OCI-LY1 (cell line): ENCODE data around the gene PSMA2.

Experiments
- H2AFZ ChIP-seq: fragments of 200-600 bp; sonication (generic), shearing (Covaris generic); 2 replicates; pipeline ENCODE4 v1.6.0; 2014; ENCODE audit warnings: antibody characterized with exemption, mild to moderate bottlenecking, low read length
- H3F3A ChIP-seq: fragments of 200-600 bp; sonication (generic), shearing (Covaris generic); 2 replicates; pipeline ENCODE4 v1.6.0; 2014; ENCODE audit warnings: mild to moderate bottlenecking, antibody characterized with exemption, low read length, moderate library complexity; ENCODE audit not compliant: insufficient read depth
- H3K27ac ChIP-seq: fragments of 200-600 bp; sonication (generic); 2 replicates; pipeline ENCODE4 v1.5.1; 2014; ENCODE audit warnings: low read length, mixed run types, mild to moderate bottlenecking, low read depth; ENCODE audit not compliant: poor library complexity, severe bottlenecking
- H3K27me3 ChIP-seq: fragments of 200-600 bp; sonication (generic); 2 replicates; pipeline ENCODE4 v1.6.0; 2014; ENCODE audit warnings: antibody characterized with exemption, mild to moderate bottlenecking, low read length, moderate library complexity; ENCODE audit not compliant: insufficient read depth
- H3K36me3 ChIP-seq: fragments of 200-600 bp; sonication (generic); 2 replicates; pipeline ENCODE4 v1.6.1; 2014; ENCODE audit warnings: mild to moderate bottlenecking, antibody characterized with exemption, low read length, moderate library complexity, mixed read lengths; ENCODE audit not compliant: insufficient read depth
- H3K4me1 ChIP-seq: fragments of 200-600 bp; sonication (generic); 2 replicates; pipeline ENCODE4 v1.5.1; 2014; ENCODE audit warnings: mild to moderate bottlenecking, low read length, moderate library complexity; ENCODE audit not compliant: insufficient read depth, severe bottlenecking
- H3K4me2 ChIP-seq: fragments of 200-600 bp; sonication (generic), shearing (Covaris generic); 2 replicates; pipeline ENCODE4 v1.6.1; 2014; ENCODE audit warnings: low read length
- H3K4me3 ChIP-seq: fragments of 200-600 bp; sonication (generic); 2 replicates; pipeline ENCODE4 v1.5.1; 2014; ENCODE audit warnings: low read length, low read depth, mild to moderate bottlenecking, mixed read lengths; ENCODE audit not compliant: poor library complexity, severe bottlenecking
- H3K79me2 ChIP-seq: fragments of 200-600 bp; shearing (Covaris generic); 2 replicates; pipeline ENCODE4 v1.6.1; 2016; ENCODE audit warnings: mixed run types, low read length, mixed read lengths; ENCODE audit not compliant: insufficient read depth
- H3K9ac ChIP-seq: fragments of 200-600 bp; sonication (generic), shearing (Covaris generic); 2 replicates; pipeline ENCODE4 v1.6.1; 2014; ENCODE audit warnings: mild to moderate bottlenecking, low read length, mixed read lengths
- H3K9me2 ChIP-seq: fragments of 200-600 bp; sonication (generic), shearing (Covaris generic); 2 replicates; pipeline ENCODE4 v1.6.1; 2014; ENCODE audit warnings: low read depth, mild to moderate bottlenecking, low read length, mixed read lengths
- H3K9me3 ChIP-seq: fragments of 200-600 bp; shearing (Covaris generic); 2 replicates; pipeline ENCODE4 v1.6.1; 2014; ENCODE audit warnings: low read length, mixed read lengths
- H4K20me1 ChIP-seq: fragments of 200-600 bp; sonication (generic), shearing (Covaris generic); 2 replicates; pipeline ENCODE4 v1.6.0; 2016; ENCODE audit warnings: mild to moderate bottlenecking, low read length; ENCODE audit not compliant: insufficient read depth
- EZH2 ChIP-seq: fragments of 200-600 bp; sonication (generic), shearing (Covaris generic); IDR thresholded peaks from 2 replicates; pipeline ENCODE4 v1.8.0; 2017; ENCODE audit warnings: borderline replicate concordance, mixed run types, mild to moderate bottlenecking, antibody characterized with exemption, low read length, moderate library complexity, mixed read lengths
- TF ChIP-seq, protein P1 (sequence below): fragments of 200-600 bp; sonication (generic), shearing (Covaris generic); IDR thresholded peaks from 2 replicates; pipeline ENCODE4 v1.5.1; 2017; ENCODE audit warnings: mild to moderate bottlenecking, antibody characterized with exemption, low read length, moderate library complexity, mixed read lengths

Gene PSMA2

DNA sequence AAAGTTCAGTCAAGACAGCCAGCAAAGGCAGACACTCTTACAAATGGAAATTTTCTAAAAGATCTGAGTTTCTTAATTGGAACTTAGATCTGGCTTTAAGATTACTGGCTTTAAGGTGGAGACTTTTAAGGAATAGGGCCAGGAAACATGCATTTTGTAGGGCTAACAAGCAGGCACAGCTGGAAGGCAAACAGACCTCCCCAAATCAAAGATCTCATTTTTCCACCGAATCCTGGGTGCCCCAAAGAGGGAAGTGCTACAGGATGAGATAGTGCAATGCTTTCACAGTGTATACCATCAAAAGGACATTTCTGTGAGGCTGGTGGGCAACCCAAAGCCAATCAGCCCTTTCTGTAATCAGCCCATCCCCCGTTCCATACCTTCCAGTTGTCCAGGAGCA, 27.6 kb upstream of the PSMA2 start:
- Histone ChIP-seq H3K9me3 (peaks cover 9% of the 10 kb centered on the region), H3K4me1 (no peaks in the 10 kb centered on the region), H3K9ac (no peak overlapping the region), H3K36me3 (no peaks in the 10 kb centered on the region), H3K9me2 (no peaks in the 10 kb centered on the region), H3K27ac (no peak overlapping the region), H3F3A (no peaks in the 10 kb centered on the region), H3K79me2 (no peaks in the 10 kb centered on the region), H3K4me3 (no peak overlapping the region), H2AFZ (no peak overlapping the region), H4K20me1 (no peaks in the 10 kb centered on the region), H3K27me3 (no peaks in the 10 kb centered on the region), H3K4me2 (no peak overlapping the region)
- no peak for TF ChIP-seq EZH2
- TF ChIP-seq, protein P1, sequence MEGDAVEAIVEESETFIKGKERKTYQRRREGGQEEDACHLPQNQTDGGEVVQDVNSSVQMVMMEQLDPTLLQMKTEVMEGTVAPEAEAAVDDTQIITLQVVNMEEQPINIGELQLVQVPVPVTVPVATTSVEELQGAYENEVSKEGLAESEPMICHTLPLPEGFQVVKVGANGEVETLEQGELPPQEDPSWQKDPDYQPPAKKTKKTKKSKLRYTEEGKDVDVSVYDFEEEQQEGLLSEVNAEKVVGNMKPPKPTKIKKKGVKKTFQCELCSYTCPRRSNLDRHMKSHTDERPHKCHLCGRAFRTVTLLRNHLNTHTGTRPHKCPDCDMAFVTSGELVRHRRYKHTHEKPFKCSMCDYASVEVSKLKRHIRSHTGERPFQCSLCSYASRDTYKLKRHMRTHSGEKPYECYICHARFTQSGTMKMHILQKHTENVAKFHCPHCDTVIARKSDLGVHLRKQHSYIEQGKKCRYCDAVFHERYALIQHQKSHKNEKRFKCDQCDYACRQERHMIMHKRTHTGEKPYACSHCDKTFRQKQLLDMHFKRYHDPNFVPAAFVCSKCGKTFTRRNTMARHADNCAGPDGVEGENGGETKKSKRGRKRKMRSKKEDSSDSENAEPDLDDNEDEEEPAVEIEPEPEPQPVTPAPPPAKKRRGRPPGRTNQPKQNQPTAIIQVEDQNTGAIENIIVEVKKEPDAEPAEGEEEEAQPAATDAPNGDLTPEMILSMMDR: no peak

DNA sequence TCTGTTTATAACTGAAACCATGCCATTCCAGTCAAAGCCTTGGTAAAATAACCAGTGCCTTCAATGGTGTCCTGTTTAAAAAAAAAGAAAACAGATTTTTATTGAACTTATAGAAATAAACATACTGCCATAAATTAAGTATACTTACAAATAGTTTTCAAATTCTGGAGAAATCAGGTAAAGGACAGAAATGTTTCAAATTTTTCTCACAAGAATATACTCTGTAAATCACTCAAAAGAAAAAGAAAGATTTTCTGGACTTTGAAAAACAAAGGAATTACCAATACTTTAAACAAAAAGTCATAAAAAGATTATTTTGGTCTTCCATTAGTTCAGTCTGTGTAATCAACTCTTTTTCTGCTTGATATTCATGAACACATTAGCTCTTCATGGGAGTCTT, 24.1 kb upstream of the PSMA2 start:
- no peaks in the 10 kb centered on the region for H3K36me3 ChIP-seq
- no peaks in the 10 kb centered on the region for H3K79me2 ChIP-seq
- no peak for TF ChIP-seq EZH2
- TF ChIP-seq, protein P1: no peak
- H3K4me1 ChIP-seq: no peaks in the 10 kb centered on the region
- no peaks in the 10 kb centered on the region for H3K9me2 ChIP-seq
- H3K27me3 ChIP-seq: no peaks in the 10 kb centered on the region
- H3K4me3 ChIP-seq: no peak overlapping the region
- H2AFZ ChIP-seq: no peak overlapping the region
- no peak overlapping the region for H3K27ac ChIP-seq
- H3K9ac ChIP-seq: no peak overlapping the region
- no peak overlapping the region for H3K4me2 ChIP-seq
- peaks cover 9% of the 10 kb centered on the region for H3K9me3 ChIP-seq
- no peaks in the 10 kb centered on the region for H3F3A ChIP-seq
- H4K20me1 ChIP-seq: no peaks in the 10 kb centered on the region

GRCh38 chr7:42953994-42954393, 22.0 kb upstream of the PSMA2 start:
- Histone ChIP-seq H4K20me1 (no peaks in the 10 kb centered on the region), H3K36me3 (no peaks in the 10 kb centered on the region)

More at GRCh38 chr7:42953994-42954393, 22.0 kb upstream of the PSMA2 start:
- Histone ChIP-seq H3K9ac (no peak overlapping the region), H3K4me3 (no peak overlapping the region), H3K9me2 (no peaks in the 10 kb centered on the region), H3K9me3 (peaks cover 9% of the 10 kb centered on the region), H3K4me2 (no peak overlapping the region), H3K79me2 (no peaks in the 10 kb centered on the region), H3K27me3 (no peaks in the 10 kb centered on the region; the same call in 1 of the 2 replicates), H2AFZ (no peak overlapping the region), H3F3A (no peaks in the 10 kb centered on the region), H3K27ac (no peak overlapping the region), H3K4me1 (no peaks in the 10 kb centered on the region)
- TF ChIP-seq EZH2: no peak
- TF ChIP-seq, protein P1: no peak
